Activated CD4-positive, CD25-positive, alpha-beta regulatory T cell treated with anti-CD3 and anti-CD28 coated beads, Interleukin-2, amount 50 U/mL, for 16 hours (primary cell): Measurements from ENCODE around the gene CDH9.

ENCODE experiments used
- DNase-seq: peaks from one replicate; pipeline ENCODE4 v3.0.0-alpha.2; 2020; ENCODE audit warnings: low read depth, low spot score

Gene CDH9

GRCh38 chr5:27038476-27038875, at the start of gene CDH9:
TSS of gene CDH9 (minus strand) at chr5:27038586. CDS start at chr5:26988333, 50,253 bp downstream.
- no peak for DNase-seq

GRCh38 chr5:27087747-27088146, 49.4 kb upstream of the CDH9 start:
- DNase-seq, result no peak

- DNase-seq, result no peak
Observed at GRCh38 chr5:27083449-27084415, 45.3 kb upstream of the CDH9 start.

- DNase-seq, result no peak
Observed at GRCh38 chr5:27080147-27080546, 41.8 kb upstream of the CDH9 start.

- no peak for DNase-seq
Observed at GRCh38 chr5:27062451-27062850, 24.1 kb upstream of the CDH9 start.

GRCh38 chr5:27048510-27048909, 10.1 kb upstream of the CDH9 start:
- DNase-seq, result no peak

GRCh38 chr5:27041372-27041771, 3.0 kb upstream of the CDH9 start:
- no peak for DNase-seq

- DNase-seq, result no peak
Observed at GRCh38 chr5:27034565-27034964, 3.8 kb downstream of the CDH9 start.

- DNase-seq, result no peak
Observed at GRCh38 chr5:27026801-27027200, 11.6 kb downstream of the CDH9 start.

GRCh38 chr5:27026063-27026462, 12.3 kb downstream of the CDH9 start:
- no peak for DNase-seq

- no peak for DNase-seq
Observed at GRCh38 chr5:27021471-27021870, 16.9 kb downstream of the CDH9 start.

- no peak for DNase-seq
Observed at GRCh38 chr5:27020973-27021372, 17.4 kb downstream of the CDH9 start.

GRCh38 chr5:27015758-27016157, 22.6 kb downstream of the CDH9 start:
- DNase-seq, result no peak

- no peak for DNase-seq
Observed at GRCh38 chr5:27011274-27011673, 27.1 kb downstream of the CDH9 start.

- no peak for DNase-seq
Observed at GRCh38 chr5:27010646-27011045, 27.7 kb downstream of the CDH9 start.

- no peak for DNase-seq
Observed at GRCh38 chr5:27009540-27009915, 28.9 kb downstream of the CDH9 start.

GRCh38 chr5:27008604-27009539, 29.5 kb downstream of the CDH9 start:
- DNase-seq, result no peak

- no peak for DNase-seq
Observed at GRCh38 chr5:27007121-27007520, 31.3 kb downstream of the CDH9 start.

- DNase-seq, result no peak
Observed at GRCh38 chr5:26986985-26987384, 51.4 kb downstream of the CDH9 start.

- DNase-seq, result no peak
Observed at GRCh38 chr5:26981750-26982149, 56.6 kb downstream of the CDH9 start.

GRCh38 chr5:26959290-26959689, 79.1 kb downstream of the CDH9 start:
- DNase-seq, result no peak

GRCh38 chr5:26955161-26955560, 83.2 kb downstream of the CDH9 start:
- no peak for DNase-seq
